Measurements from ENCODE around the gene CALCB. TPM values are rescaled to one million over a fixed set of nuclear protein-coding genes. Genes with fewer than 3 reads are reported as not detected.

CALCB gene
- total and polyA plus RNA-seq, 2 donors (not counting 3 experiments of a cell fraction or from before 2014, with no cell fraction given) = not detected

DNA sequence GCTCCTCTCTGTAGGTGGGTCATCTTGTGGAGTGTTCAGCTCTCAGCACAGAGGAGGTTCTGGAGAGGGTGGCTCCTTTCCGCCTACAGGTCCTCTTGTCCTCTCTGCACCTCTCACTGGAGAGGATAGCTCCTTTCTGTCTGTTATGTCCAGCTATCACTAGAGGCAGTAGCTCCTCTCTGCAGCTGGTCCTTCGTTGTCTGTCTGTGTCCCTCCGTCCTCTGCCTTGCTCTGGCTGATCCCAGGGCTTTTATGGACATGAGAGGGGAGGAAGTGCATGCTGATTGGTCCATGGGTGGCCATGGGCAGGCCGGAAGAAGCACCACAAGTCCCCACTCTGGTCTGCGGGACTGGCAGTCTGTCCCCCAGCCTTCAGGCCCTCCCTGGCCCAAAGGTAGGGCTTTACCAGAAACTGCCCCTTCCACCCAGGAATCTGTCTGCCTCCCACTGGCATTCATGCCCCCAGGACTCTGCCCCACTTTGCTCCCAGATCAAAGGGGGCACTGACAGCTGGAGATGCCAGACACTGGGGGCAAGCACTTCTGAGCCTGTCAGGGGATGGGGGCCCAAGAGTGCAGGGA is 38.6 kb upstream of the CALCB start:
- dilution Hi-C loops (cut with MboI; ENCODE audit: extremely low pct_ligation_motif_present, low sequenced_read_pairs) = no loop called here

DNA sequence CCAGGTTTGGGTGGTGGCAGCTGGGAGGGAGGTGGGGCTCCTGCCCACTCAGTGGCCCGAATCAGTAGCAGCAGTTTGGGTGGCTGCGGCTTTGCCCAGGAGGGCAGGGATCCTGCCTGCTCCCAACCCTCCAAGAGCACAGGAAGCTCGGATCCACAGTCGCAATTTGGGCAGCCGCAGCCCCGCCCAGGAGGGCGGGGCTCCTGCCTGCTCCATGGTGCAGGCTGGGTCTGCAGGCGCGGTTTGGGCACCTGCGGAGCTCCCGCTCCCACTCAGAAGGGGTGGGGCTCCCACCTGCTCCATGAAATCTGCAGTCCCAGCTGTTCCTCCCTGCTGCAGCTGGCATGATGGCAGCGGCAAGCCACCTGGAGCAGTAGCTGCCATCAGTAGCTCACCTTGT is 38.1 kb upstream of the CALCB start:
- CTCF ChIA-PET = interaction anchor here (1.3 kb wide), 2 partner anchors 10 to 98 kb away, joined by 3 to 4 read pairs; no protein-coding TSS in a partner anchor
- Histone ChIP-seq H3K4me3 (replicated peaks in 1 of 3; ENCODE audit: insufficient read depth in 1 of 3, low read depth in 1 of 3, low read length in 3 of 3) (no peak overlapping the region), H3K27ac (ENCODE audit: insufficient read depth, low read depth, low read length) (no peak overlapping the region), H4K20me1 (replicated peaks; ENCODE audit: control insufficient read depth, extremely low read depth, insufficient read depth, low read length) (no peaks in the 10 kb centered on the region), H3K36me3 (ENCODE audit: control insufficient read depth in 2 of 2, extremely low read depth in 1 of 2, insufficient read depth in 2 of 2, low read length in 2 of 2) (no peaks in the 10 kb centered on the region), H3K27me3 (ENCODE audit: control insufficient read depth in 2 of 2, insufficient read depth in 2 of 2, low read length in 2 of 2) (no peaks in the 10 kb centered on the region), H3K79me2 (ENCODE audit: control insufficient read depth, insufficient read depth, low read length) (no peaks in the 10 kb centered on the region), H3K9me1 (replicated peaks; ENCODE audit: control insufficient read depth, extremely low read depth, insufficient read depth, low read length) (no peaks in the 10 kb centered on the region), H3K4me1 (ENCODE audit: control insufficient read depth, extremely low read depth, insufficient read depth, low read length) (no peaks in the 10 kb centered on the region), H3K4me2 (ENCODE audit: insufficient read depth, low read length) (no peak overlapping the region), H2AFZ (ENCODE audit: low read depth, low read length) (no peak overlapping the region), H3K9me3 (replicated peaks; ENCODE audit: control insufficient read depth, insufficient read depth, low read length) (no peaks in the 10 kb centered on the region), H3K9ac (replicated peaks; ENCODE audit: extremely low read depth, insufficient read depth, low read length) (no peak overlapping the region)
- no peak for DNase-seq (ENCODE audit: low read depth, low spot score)
- POLR2A ChIA-PET = no interaction called here
- intact Hi-C loops (cut with micrococcal nuclease) = no loop called here
- no peak for FAIRE-seq
- dilution Hi-C loops (cut with MboI; ENCODE audit: extremely low pct_ligation_motif_present, low sequenced_read_pairs) = no loop called here
- TF ChIP-seq, protein P1, sequence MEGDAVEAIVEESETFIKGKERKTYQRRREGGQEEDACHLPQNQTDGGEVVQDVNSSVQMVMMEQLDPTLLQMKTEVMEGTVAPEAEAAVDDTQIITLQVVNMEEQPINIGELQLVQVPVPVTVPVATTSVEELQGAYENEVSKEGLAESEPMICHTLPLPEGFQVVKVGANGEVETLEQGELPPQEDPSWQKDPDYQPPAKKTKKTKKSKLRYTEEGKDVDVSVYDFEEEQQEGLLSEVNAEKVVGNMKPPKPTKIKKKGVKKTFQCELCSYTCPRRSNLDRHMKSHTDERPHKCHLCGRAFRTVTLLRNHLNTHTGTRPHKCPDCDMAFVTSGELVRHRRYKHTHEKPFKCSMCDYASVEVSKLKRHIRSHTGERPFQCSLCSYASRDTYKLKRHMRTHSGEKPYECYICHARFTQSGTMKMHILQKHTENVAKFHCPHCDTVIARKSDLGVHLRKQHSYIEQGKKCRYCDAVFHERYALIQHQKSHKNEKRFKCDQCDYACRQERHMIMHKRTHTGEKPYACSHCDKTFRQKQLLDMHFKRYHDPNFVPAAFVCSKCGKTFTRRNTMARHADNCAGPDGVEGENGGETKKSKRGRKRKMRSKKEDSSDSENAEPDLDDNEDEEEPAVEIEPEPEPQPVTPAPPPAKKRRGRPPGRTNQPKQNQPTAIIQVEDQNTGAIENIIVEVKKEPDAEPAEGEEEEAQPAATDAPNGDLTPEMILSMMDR (IDR thresholded peaks at IDR 0.05; ENCODE audit: extremely low read depth in 1 of 2, insufficient read depth in 1 of 2, low read depth in 1 of 2, low read length in 2 of 2) = no peak
- TF ChIP-seq FOS (IDR thresholded peaks at IDR 0.05; ENCODE audit: borderline replicate concordance, insufficient read depth, low read length) = no peak
- TF ChIP-seq POLR2A (IDR thresholded peaks at IDR 0.05; ENCODE audit: low read depth, low read length) = no peak
- no peak for TF ChIP-seq EZH2 (IDR thresholded peaks at IDR 0.05; ENCODE audit: borderline replicate concordance, low read depth, low read length, severe bottlenecking)
- TF ChIP-seq, protein P2, sequence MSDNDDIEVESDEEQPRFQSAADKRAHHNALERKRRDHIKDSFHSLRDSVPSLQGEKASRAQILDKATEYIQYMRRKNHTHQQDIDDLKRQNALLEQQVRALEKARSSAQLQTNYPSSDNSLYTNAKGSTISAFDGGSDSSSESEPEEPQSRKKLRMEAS (IDR thresholded peaks at IDR 0.05; ENCODE audit: insufficient read depth, insufficient read length) = no peak
- no peak for TF ChIP-seq POLR2AphosphoS5 (IDR thresholded peaks at IDR 0.05; ENCODE audit: insufficient read depth, low read depth, low read length)
- no peak for TF ChIP-seq GATA2 (IDR thresholded peaks at IDR 0.05; ENCODE audit: insufficient read depth, insufficient read length, low read depth, low read length)
- TF ChIP-seq JUN (IDR thresholded peaks at IDR 0.05; ENCODE audit: borderline replicate concordance, insufficient read depth, insufficient read length, low read depth) = no peak
- no TSS peak for BruUV-seq (replicated peaks)

More for the DNA sequence above, 38.6 kb upstream of the CALCB start:
- H3K9me1 ChIP-seq (replicated peaks; ENCODE audit: control insufficient read depth, extremely low read depth, insufficient read depth, low read length) = no peaks in the 10 kb centered on the region
- no peaks in the 10 kb centered on the region for H3K79me2 ChIP-seq (ENCODE audit: control insufficient read depth, insufficient read depth, low read length)
- no peaks in the 10 kb centered on the region for H3K9me3 ChIP-seq (replicated peaks; ENCODE audit: control insufficient read depth, insufficient read depth, low read length)
- no peak overlapping the region for H3K9ac ChIP-seq (replicated peaks; ENCODE audit: extremely low read depth, insufficient read depth, low read length)
- no peaks in the 10 kb centered on the region for H3K27me3 ChIP-seq (ENCODE audit: control insufficient read depth in 2 of 2, insufficient read depth in 2 of 2, low read length in 2 of 2)
- intact Hi-C loops (cut with micrococcal nuclease) = no loop called here
- BruUV-seq (replicated peaks) = no TSS peak
- H3K27ac ChIP-seq (ENCODE audit: insufficient read depth, low read depth, low read length) = no peak overlapping the region
- H4K20me1 ChIP-seq (replicated peaks; ENCODE audit: control insufficient read depth, extremely low read depth, insufficient read depth, low read length) = no peaks in the 10 kb centered on the region
- no peaks in the 10 kb centered on the region for H3K36me3 ChIP-seq (ENCODE audit: control insufficient read depth in 2 of 2, extremely low read depth in 1 of 2, insufficient read depth in 2 of 2, low read length in 2 of 2)
- no peak overlapping the region for H3K4me3 ChIP-seq (replicated peaks in 1 of 3; ENCODE audit: insufficient read depth in 1 of 3, low read depth in 1 of 3, low read length in 3 of 3)
- POLR2A ChIA-PET = no interaction called here
- TF ChIP-seq POLR2A (IDR thresholded peaks at IDR 0.05; ENCODE audit: low read depth, low read length) = no peak
- TF ChIP-seq FOS (IDR thresholded peaks at IDR 0.05; ENCODE audit: borderline replicate concordance, insufficient read depth, low read length) = no peak
- no peak for TF ChIP-seq EZH2 (IDR thresholded peaks at IDR 0.05; ENCODE audit: borderline replicate concordance, low read depth, low read length, severe bottlenecking)
- TF ChIP-seq, protein P1 (IDR thresholded peaks at IDR 0.05; ENCODE audit: extremely low read depth in 1 of 2, insufficient read depth in 1 of 2, low read depth in 1 of 2, low read length in 2 of 2) = no peak
- TF ChIP-seq GATA2 (IDR thresholded peaks at IDR 0.05; ENCODE audit: insufficient read depth, insufficient read length, low read depth, low read length) = no peak
- TF ChIP-seq MYC (IDR thresholded peaks at IDR 0.05; ENCODE audit: low read depth, low read length) = no peak
- H2AFZ ChIP-seq (ENCODE audit: low read depth, low read length) = no peak overlapping the region
- no peak overlapping the region for H3K4me2 ChIP-seq (ENCODE audit: insufficient read depth, low read length)
- FAIRE-seq (no peak), DNase-seq (ENCODE audit: low read depth, low spot score) (no peak)
- H3K4me1 ChIP-seq (ENCODE audit: control insufficient read depth, extremely low read depth, insufficient read depth, low read length) = no peaks in the 10 kb centered on the region
- CTCF ChIA-PET = interaction anchor here (1.3 kb wide), 2 partner anchors 11 to 98 kb away, joined by 3 to 4 read pairs; no protein-coding TSS in a partner anchor

Measured in endothelial cell of umbilical vein (primary cell).